SHP77 (cell line): ENCODE results near the gene EXOSC10.
A peak's percentile ranks its signal among the peaks of the same experiment; 100 is the strongest.
"Not testable (repeated sequence)": the region's sequence is repeated elsewhere in the genome, so short reads cannot be mapped to it uniquely, and the experiment has no call there.

Experiments
- DNase-seq, 2 experiments: peaks; one replicate each; lab custom pipeline; 2025; lab: John Stamatoyannopoulos, UW

Gene EXOSC10

DNA sequence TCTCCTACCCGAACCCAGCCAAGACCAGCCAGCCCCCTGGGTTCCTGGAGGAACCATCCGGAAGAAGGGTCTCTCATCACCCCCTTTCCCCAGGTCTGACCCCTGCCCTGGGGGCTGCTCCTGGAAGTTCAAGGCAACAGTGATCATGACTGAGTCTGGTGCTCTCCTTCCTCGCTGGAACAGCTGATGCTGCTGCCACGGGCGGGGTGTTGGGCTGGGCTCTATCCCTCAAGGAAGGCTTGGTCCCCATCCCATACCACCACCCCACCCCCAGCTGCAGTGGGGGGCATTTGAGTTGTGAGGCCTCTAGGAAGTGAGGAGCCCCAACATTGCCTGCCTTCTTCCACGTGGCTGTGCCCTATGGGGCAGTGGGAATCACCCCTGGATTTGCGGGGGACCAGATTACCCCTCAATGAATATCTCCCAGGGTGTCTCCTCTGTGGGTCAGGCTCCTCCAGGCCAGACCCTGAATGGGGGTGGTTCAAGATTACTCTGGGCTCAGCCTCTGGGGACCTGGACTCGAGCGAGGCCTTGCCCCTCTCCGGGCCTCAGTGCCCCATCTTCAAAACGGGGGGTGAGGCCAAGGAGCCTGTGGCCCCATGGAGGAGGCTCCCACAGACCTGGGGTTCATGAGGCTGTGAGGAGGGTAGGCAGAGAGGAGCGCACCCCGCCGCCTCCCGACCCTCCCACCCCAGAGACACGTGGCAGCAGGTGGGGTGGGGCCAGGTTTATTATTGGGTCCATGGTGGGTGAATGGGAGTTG is 55.4 kb downstream of the EXOSC10 start:
- DNase-seq, result no peak

DNA sequence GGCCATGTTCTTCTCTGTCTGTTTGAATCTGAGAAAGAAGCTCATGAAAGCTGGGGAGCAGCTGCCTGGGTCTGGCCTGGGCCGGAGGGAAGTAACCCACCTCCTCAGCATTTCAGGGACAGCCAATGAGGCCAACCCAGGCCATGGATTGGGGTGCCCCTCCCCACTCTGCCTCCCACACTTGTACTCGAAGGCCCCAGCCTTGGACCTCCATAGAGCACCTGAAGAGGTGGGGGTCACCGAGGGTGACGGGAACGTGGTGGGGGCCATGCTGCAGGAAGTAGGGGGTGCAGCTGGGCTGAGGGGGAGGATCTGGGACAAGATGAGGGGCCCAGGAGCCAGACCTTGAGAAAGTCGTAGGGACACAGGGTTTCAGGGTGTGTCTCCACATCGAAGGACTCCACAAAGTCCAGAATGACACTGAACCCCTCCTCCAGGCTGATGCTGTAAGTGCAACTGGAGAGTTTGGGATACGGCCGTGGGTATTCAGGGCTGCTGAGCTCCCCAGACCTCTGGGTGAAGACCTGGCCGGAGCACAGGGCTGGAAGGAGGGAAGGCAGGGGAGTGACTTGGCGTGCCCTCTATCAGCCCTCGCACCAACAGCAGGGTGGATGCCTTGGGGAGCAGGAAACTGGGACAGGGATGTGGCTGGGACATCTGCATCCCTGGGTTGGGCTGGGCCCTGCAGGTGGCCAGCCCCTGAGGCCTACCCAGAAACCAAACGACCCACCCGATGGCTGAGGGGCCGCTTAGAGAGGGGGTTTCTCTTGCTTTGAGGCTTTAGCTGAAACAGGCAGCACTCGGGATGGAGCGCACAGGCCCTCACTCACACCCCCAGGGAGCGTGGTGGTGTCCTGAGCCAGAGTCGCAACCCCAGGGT is 56.4 kb downstream of the EXOSC10 start:
- DNase-seq, result no peak

DNA sequence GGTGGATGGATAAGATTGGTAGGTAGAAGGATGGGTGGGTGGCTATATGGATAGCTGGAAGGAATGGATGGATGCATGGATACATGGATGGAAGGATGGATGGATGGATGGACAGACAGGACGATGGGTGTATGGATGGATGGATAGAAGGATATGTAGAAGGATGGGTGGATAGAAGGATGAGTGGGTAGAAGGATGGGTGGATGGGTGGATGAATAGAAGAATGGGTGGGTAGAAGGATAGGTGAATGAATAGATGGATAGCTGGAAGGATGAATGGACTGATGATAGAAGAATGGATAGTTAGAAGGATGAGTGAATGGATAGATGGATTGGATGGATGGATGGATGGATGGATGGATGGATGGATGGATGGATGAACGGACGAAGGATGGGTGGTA is 57.6 kb downstream of the EXOSC10 start:
- no peak for DNase-seq

DNA sequence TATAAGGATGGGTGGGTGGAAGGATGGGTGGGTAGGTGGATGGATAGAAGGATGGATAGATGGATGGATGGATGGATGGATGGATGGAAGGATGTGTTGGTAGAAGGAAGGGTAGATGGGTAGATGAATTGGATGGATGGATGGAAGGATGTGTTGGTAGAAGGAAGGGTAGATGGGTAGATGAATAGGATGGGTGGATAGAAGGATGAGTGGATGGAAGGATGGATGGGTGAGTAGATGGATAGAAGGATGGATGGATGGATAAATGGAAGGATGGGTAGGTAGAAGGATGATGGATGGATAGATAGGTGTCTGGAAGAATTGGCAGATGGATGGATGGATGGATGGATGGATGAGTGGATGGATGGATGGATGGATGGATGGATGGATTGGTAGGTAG is 58.6 kb downstream of the EXOSC10 start:
- no peak for DNase-seq

DNA sequence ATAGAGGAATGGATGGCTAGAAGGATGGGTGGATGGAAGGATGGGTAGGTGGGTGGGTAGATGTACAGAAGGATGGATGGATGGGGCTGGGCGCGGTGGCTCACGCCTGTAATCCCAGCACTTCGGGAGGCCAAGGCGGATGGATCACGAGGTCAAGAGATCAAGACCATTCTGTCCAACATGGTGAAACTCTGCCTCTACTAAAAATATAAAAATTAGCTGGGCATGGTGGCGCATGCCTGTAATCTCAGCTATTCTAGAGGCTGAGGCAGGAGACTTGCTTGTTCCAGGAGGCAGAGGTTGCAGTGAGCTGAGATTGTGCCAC is 59.6 kb downstream of the EXOSC10 start:
- DNase-seq, result not testable (repeated sequence)

DNA sequence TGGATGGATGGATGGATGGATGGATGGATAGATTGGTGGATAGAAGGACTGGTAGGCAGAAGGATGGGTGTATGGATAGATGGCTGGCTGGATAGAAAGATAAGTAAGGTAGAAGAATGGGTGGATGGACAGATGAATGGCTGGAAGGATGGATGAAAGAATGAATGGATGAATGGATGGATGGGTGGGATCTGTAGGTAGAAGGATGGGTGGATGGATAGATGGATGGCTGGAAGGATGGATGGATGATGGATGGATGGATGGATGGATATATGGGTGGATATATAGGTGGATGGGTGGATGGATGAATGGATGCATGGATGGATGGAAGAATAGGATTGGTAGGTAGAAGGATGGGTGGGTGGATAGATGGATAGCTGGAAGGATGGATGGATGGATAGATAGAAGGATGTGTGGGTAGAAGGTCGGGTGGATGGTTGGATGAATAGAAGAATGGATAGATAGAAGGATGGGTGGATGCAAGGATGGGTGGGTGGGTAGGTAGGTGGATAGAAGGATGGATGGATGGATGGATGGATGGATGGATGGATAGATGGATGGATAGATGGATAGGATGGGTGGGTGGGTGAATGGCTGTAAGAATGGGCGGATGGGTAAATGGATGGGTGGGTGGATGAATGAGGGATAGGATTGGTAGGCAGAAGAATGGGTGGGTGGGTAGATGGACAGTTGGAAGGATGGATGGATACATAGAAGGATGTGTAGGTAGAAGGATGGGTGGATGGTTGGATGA is 60.1 kb downstream of the EXOSC10 start:
- DNase-seq, result no peak

DNA sequence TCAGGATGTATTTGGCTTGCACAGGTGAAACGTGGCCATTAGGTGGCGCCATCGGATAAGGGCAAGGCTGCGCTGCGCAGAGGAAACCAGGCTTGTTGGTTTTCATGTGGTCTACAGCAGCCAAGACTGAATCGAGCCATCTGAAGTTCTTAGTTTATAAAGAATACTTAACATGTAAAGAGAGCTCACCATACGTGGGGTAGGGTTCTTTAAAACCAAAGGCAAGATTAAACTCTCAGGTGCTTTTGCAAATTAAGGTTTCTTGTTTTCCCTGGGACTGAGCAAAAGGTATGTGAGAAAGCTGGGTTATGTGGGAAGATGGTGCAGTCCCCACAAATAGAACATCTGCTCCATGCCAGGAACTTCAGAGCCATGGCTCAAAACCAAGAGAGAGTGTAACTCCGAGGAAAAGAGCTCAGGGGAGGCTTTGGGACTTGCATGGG is 61.9 kb downstream of the EXOSC10 start:
- DNase-seq, result peak; percentile 72 to 78

DNA sequence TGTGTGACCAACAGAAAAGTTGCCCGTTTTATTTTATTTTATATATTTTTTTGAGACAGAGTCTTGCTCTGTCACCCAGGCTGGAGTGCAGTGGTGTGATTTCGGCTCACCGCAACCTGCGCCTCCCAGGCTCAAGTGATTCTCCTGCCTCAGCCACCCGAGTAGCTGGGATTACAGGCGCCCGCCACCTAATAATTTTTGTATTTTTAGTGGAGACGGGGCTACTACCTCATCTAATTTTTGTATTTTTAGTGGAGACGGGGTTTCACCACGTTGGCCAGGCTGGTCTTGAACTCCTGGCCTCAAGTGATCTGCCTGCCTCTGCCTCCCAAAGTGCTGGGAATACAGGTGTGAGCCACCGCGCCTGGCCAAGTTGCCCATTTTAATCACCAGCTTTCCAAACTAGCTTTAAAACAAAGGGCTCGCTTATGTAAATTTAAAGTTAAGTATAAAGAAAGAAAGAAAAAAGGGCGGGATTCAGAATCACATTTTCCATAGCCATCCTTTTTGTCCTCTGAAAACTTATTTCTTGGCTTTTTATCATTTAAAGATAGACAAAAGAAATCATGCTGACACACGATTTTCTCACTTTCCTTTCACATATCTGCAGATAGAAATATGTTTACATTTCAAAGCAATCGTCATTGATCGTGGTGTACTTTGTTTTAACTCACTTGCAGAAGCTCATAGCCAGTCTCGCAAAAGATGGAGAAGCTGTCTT is 62.5 kb downstream of the EXOSC10 start:
- DNase-seq, result not testable (repeated sequence)

DNA sequence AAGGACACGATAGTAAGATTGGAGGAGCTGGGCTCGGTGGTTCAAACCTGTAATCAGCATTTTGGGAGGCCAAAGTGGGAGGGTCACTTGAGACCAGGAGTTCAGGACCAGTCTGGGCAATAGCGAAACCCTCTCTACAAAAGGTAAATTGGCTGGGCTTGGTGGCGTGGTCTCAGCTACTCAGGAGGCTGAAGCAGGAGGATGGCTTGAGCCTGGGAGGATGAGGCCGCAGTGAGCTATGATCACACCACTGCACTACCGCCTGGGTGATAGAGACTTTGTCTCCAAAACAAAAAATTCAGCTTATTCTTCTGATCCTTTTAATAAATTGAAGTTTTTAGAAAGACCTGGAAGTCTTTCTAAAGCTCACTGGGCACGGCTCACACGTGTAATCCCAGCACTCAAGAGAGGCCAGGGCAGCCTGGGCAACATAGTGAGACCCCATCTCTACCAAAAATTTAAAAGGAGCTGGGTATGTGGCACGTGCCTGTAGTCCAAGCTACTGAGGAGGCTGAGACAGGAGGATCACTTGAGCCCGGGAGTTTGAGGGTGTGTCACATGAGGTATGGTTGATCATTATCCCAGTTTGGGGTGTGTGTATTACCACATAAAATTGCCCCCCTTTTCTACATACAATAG is 67.9 kb downstream of the EXOSC10 start:
- DNase-seq, result no peak

DNA sequence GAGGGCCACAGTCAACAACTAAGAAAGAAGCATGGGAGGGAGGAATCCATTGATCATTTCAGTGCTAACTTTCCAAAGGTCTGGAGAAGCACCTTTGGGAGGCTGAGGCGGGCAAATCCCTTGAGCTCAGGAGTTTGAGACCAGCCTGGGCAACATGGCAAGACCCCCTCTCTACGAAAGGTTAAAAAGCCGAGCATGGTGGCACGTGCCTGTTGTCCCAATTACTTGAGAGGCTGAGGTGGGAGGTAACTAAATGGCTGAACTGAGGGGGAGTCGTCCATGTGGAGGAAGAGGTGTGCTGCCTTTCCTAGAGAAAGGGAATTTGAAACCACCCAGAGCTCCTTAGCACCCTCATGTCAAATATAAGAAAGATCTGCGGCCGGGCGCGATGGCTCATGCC is 68.8 kb downstream of the EXOSC10 start:
- DNase-seq, result no peak

DNA sequence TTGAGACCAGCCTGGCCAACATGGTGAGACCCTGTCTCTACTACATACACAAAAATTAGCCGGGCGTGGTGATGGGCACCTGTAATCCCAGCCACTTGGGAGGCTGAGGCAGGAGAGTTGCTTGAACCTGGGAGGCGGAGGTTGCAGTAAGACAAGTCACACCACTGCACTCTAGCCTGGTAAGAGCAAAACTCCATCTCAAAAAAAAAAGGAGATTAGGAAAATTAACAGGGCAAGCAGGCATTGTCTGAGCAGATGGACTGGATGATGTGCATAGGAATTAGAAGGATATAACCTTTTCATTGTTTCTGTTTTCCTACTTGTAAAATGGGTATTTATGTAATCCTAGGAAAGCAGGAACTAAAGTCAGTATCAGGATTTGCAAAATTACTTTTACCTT is 71.7 kb downstream of the EXOSC10 start:
- no peak for DNase-seq

DNA sequence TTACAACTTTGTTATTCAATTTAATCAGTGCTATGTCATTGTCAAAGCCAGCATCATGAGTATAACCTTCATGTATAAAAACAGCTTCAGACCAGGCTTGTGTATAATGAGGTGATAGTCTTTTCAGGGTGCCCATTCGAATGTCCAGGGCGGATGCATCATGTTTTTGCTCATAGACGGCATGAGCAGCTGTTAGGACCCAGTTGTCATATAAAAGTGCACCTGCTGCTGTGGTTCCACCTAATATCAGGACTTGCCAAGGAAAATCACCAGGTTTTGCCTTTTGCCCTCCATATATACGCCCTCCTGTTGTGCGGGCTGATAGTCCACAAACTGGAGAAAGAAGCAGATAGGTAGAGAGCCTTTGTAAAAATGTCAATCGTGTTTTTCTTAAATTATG is 72.4 kb downstream of the EXOSC10 start:
- no peak for DNase-seq

DNA sequence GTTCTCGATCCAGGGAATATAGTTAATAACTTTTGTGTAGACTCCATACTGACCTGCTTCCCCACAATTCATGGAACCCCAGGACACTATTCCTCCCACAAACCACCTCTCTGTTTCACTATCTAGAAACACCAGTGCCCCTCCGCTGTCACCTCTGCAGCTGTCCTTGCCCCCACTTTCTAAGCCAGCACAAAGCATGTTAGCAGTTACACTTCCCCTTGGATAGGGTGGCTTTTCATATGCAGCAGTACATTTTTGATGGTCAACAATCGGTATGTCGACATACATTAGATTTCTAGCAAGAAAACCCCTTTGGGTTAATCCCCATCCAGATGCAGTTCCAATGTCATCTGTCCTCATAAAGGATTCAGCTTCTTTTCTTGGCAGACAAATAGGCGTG is 72.8 kb downstream of the EXOSC10 start:
- DNase-seq, result no peak

DNA sequence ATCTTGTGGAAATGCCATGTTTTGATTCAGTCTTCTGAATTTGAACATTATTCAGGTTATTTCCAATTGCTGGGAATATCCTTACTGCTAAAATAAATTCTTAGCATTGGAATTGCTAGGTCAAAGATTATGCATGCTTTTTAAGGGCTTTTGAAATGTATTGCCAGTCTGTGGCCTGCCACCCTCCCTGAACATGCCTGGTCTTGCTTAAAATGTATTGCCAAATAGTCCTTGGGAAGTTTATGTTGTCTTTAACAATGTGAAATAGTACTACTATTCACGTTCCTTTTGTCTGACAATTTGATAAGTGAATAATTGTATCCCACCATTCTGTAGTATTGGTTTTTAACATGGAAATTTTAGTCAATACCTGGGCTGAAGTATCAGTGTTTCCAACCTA is 73.6 kb downstream of the EXOSC10 start:
- no peak for DNase-seq

DNA sequence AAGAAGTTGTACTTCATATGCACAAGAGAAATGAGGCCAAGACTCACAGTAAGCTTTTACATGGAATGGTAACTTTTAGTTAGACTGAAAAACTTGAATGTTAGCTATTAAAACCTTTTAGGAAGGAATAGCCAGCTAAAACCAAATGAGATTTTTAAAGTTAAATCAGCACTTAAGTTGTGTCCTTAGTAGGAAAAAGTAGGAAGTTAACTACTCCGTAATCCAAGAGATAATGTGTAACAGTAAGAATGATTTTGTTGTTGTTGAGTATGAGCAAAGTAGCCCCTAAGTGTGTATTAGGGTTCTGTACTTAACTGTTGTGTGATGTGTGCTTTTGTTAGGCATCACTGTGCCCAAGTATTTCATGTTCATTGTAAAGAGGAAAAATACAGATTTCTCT is 74.1 kb downstream of the EXOSC10 start:
- no peak for DNase-seq

DNA sequence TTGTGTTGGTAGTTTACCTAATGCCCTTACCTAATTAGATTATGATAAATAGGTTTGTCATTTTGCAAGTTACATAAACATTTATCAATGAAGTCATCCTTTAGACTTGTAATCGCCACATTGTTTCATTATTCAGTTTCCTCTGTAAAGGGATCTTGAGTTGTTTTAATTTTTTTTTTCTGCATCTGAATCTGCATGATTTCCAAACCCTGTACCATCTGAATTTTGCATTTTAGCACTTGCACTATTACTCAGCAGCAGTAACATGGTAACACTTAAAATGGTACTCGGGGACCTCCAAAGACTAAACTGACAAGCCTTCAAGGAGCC is 74.8 kb downstream of the EXOSC10 start:
- DNase-seq, result no peak

DNA sequence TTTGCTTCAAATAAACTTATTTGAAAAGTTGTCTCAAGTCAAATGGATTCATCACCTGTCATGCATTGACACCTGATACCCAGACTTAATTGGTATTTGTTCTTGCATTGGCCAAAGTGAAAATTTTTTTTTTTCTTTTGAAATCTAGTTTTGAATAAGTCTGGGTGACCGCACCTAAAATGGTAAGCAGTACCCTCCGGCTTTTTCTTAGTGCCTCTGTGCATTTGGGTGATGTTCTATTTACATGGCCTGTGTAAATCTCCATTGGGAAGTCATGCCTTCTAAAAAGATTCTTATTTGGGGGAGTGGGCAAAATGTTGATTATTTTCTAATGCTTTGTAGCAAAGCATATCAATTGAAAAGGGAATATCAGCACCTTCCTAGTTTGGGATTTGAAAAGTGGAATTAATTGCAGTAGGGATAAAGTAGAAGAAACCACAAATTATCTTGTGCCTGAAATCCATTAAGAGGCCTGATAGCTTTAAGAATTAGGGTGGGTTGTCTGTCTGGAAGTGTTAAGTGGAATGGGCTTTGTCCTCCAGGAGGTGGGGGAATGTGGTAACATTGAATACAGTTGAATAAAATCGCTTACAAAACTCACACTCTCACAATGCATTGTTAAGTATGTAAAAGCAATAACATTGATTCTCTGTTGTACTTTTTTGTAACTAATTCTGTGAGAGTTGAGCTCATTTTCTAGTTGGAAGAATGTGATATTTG is 75.4 kb downstream of the EXOSC10 start:
- DNase-seq, result no peak

DNA sequence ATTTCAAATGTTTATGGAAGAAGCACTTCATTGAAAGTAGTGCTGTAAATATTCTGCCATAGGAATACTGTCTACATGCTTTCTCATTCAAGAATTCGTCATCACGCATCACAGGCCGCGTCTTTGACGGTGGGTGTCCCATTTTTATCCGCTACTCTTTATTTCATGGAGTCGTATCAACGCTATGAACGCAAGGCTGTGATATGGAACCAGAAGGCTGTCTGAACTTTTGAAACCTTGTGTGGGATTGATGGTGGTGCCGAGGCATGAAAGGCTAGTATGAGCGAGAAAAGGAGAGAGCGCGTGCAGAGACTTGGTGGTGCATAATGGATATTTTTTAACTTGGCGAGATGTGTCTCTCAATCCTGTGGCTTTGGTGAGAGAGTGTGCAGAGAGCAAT is 76.5 kb downstream of the EXOSC10 start:
- DNase-seq, result no peak

DNA sequence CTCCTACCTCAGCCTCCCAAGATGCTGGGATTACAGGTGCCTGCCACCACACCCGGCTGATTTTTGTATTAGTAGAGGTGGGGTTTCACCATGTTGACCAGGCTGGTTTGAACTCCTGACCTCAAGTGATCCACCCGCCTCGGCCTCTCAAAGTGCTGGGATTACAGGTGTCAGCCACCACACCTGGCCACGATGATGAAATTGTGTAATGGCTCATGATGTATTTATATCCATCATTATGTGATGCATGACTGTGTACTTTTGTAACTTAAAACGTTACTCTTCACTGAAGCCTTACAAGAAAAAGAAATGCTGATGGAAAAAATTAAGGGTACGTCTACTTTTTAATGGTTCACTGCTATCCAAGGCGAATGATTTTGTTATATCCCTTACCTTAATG is 79.7 kb downstream of the EXOSC10 start:
- DNase-seq, result no peak

DNA sequence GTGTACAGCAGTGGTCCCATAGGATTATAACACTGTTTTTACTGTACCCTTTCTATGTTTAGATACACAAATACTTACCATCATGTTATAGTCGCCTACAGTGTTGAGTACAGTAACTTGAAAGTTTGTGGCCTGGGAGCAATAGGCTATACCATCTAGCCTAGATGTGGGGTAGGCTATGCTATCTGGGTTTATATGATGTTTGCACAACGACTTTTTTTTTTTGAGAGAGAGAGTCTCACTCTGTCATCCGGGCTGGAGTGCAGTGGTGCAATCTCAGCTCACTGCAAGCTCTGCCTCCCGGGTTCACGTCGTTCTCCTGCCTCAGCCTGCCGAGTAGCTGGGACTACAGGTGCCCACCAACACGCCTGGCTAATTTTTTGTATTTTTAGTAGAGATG is 80.3 kb downstream of the EXOSC10 start:
- DNase-seq, result not testable (repeated sequence)
